ENCODE measurements around the gene PNKP. TPM values are rescaled to one million over a fixed set of nuclear protein-coding genes. Genes with fewer than 3 reads are reported as not detected.

PNKP gene
- 30.8 to 60.9 TPM (median 51.4 TPM) in 5 replicates for total RNA-seq (2022; extraction: Qiagen RNA extraction; ENCODE audit: low read depth)

GRCh38 chr19:49866933-49867782, at the start of gene PNKP:
TSS of gene PNKP (minus strand) at chr19:49867576. CDS start at chr19:49867204, 372 bp downstream.

DNA sequence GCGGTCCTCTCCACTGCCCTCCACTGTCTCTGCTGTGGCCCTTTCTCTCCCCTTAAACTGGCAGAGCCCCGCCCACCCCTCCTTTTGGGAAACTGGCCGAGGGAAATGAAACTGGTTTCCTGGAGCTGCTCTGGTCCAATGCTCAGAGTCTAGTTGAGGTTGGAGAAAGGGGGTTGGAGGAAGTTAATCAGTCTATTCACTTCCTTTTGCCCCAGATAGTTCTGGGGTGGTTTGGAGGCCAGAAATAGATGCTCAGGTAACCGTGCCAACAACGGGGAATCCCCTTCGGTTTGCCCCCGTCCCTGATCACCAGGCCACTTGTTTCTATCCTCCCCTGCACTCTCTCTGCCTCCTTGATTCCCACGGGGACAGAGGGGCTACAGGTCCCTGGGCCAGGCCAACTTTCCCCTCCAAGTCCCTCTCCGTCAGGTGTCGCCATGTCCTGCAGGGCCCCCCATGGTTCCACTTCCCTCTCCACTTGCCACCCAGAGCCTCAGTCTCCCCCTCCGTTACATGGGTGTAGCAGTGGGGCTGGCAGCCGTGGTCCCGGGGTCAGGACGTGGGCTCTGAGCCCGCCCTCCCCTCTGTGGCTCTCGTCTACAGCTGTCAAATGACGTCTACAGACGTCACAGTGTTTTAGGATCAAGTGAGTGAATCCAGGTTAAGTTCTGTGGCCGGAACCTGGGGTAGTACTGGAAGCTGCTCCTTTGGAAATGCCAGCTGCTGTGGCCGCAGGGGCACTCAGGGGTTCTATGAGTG, 29.7 kb upstream of the PNKP start, which contains the start of gene IL4I1:
Gene IL4I1, minus strand, starts transcription at position 25 of the 759 bp plus-strand sequence. CDS start 727 bp downstream, outside the sequence.

DNA sequence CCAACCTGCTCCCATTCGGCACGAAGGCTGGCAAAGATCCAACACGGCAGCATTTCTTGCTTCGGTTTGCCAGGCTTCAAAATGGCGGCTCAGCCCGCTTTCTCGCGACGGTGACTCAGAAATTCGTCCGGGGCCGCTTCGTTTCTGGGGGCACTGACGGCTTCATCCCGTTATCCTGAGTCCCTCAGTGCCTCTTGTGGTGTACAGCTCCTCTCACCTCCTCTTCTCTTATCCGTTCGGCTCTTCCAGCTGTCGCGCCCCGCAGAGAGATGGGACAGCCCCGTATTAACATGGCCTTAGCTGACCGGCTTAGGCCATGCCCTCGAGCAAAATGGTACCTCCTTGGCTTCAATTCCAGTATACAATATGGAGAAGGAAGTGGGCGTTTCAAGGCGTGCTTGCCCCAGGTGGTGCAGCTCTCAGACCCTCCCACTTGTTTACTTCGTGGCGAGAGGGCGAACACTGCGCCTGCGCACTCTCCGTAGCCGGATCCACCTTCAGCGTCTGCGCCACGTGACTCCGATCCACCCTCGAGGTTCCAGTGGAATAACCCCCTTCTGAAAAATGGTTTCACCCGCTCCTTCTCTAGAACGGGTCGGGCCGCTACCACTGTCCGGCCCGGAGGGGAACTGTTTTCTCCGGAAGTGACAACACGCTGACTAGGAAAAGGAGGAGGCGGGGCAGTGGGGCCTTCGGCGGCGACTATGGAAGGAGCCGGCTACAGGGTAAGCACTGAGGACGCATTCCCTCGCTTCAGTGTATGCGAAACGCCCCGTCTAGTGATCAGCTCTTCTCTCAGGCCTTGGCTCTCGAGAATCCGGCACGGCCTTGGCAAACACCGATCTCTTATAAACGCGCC, 9.9 kb upstream of the PNKP start, which contains the start of the genes AKT1S1 and TBC1D17:
Gene AKT1S1, minus strand, starts transcription at position 336 of the 859 bp plus-strand sequence. CDS start 4,060 bp downstream, outside the sequence.
Gene TBC1D17, plus strand, starts transcription at position 683 of the 859 bp plus-strand sequence. Its CDS starts 22 bp downstream, at position 705.

GRCh38 chr19:49850487-49851342, 16.7 kb downstream of the PNKP start, which contains the start of gene PTOV1:
TSS of gene PTOV1 (plus strand) at chr19:49851159.

DNA sequence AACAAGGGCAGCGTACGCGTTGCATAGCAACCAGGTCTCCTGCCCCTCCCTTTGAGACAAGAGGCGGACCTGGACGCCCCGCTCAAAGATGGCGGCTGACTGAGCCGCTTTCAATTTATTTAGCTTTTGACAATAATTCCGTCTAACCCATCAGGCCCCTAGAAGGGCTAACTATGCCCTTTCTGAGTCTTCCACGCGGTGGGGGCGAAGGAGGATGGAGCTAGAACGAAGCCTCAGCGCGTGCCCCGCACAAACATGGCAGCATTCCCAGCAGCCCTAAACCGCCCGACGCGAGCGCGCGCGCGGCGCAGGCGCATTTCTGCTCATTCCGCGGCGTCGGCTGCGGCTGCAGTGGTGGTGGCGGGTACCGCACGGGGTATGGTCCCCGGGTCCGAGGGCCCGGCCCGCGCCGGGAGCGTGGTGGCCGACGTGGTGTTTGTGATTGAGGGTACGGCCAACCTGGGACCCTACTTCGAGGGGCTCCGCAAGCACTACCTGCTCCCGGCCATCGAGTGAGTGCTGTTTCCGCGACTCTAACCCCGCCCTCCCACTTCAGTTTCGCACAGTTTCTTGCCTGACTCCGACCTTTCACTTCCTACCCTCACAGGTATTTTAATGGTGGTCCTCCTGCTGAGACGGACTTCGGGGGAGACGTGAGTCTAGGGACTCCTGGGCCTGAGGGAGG, 49.3 kb downstream of the PNKP start, which contains the start of gene MED25:
Gene MED25, plus strand, starts transcription at position 326 of the 685 bp plus-strand sequence. Its CDS starts 53 bp downstream, at position 379.

GRCh38 chr19:49812997-49813861, 54.1 kb downstream of the PNKP start, which contains the start of gene FUZ:
TSS of gene FUZ (minus strand) at chr19:49813292. CDS start at chr19:49813106, 186 bp downstream.

Other genes with a start within 250 kb of the PNKP start
- gene RRAS, start 227.4 kb downstream of the PNKP start, total RNA-seq (2022; extraction: Qiagen RNA extraction; ENCODE audit: low read depth): 70.1 to 151 TPM (median 135 TPM) in 5 replicates
- 32.3 to 79.6 TPM (median 75.1 TPM) in 5 replicates for gene SCAF1, start 225.4 kb downstream of the PNKP start, total RNA-seq (2022; extraction: Qiagen RNA extraction; ENCODE audit: low read depth)
- gene IRF3, start 201.7 kb downstream of the PNKP start, total RNA-seq (2022; extraction: Qiagen RNA extraction; ENCODE audit: low read depth): 69.2 to 108 TPM (median 102 TPM) in 5 replicates
- 49.1 to 71.5 TPM (median 65.4 TPM) in 5 replicates for gene BCL2L12, start 201.6 kb downstream of the PNKP start, total RNA-seq (2022; extraction: Qiagen RNA extraction; ENCODE audit: low read depth)
- 329 to 426 TPM (median 425 TPM) in 5 replicates for gene PRMT1, start 190.3 kb downstream of the PNKP start, total RNA-seq (2022; extraction: Qiagen RNA extraction; ENCODE audit: low read depth)
- 2.7 to 6.9 TPM (median 5.7 TPM) in 5 replicates for gene ADM5, start 178.0 kb downstream of the PNKP start, total RNA-seq (2022; extraction: Qiagen RNA extraction; ENCODE audit: low read depth)
- 11.4 to 14.4 TPM (median 13.4 TPM) in 5 replicates for gene CPT1C, start 176.5 kb downstream of the PNKP start, total RNA-seq (2022; extraction: Qiagen RNA extraction; ENCODE audit: low read depth)
- gene TSKS, start 104.3 kb downstream of the PNKP start, total RNA-seq (2022; extraction: Qiagen RNA extraction; ENCODE audit: low read depth): not detected in 5 replicates
- gene AP2A1, start 100.6 kb downstream of the PNKP start, total RNA-seq (2022; extraction: Qiagen RNA extraction; ENCODE audit: low read depth): 31.7 to 63.3 TPM (median 57.1 TPM) in 5 replicates
- gene FUZ, start 54.3 kb downstream of the PNKP start, total RNA-seq (2022; extraction: Qiagen RNA extraction; ENCODE audit: low read depth): 9.3 to 17.9 TPM (median 15.0 TPM) in 5 replicates
- 39.7 to 74.7 TPM (median 67.0 TPM) in 5 replicates for gene MED25, start 49.3 kb downstream of the PNKP start, total RNA-seq (2022; extraction: Qiagen RNA extraction; ENCODE audit: low read depth)
- 98.8 to 160 TPM (median 149 TPM) in 5 replicates for gene PTOV1, start 16.4 kb downstream of the PNKP start, total RNA-seq (2022; extraction: Qiagen RNA extraction; ENCODE audit: low read depth)
- gene AKT1S1, start 9.8 kb upstream of the PNKP start, total RNA-seq (2022; extraction: Qiagen RNA extraction; ENCODE audit: low read depth): 64.4 to 121 TPM (median 114 TPM) in 5 replicates
- 16.6 to 25.0 TPM (median 22.9 TPM) in 5 replicates for gene TBC1D17, start 10.1 kb upstream of the PNKP start, total RNA-seq (2022; extraction: Qiagen RNA extraction; ENCODE audit: low read depth)
- gene IL4I1, start 29.3 kb upstream of the PNKP start, total RNA-seq (2022; extraction: Qiagen RNA extraction; ENCODE audit: low read depth): 0.19 to 0.88 TPM (median 0.64 TPM) in 5 replicates
- 40.4 to 59.5 TPM (median 52.8 TPM) in 5 replicates for gene ATF5, start 61.6 kb upstream of the PNKP start, total RNA-seq (2022; extraction: Qiagen RNA extraction; ENCODE audit: low read depth)
- 60.3 to 101 TPM (median 94.7 TPM) in 5 replicates for gene NUP62, start 61.9 kb upstream of the PNKP start, total RNA-seq (2022; extraction: Qiagen RNA extraction; ENCODE audit: low read depth)
- 0.08 TPM in 1 of 5 replicates, not detected in the others for gene SIGLEC11, start 93.6 kb upstream of the PNKP start, total RNA-seq (2022; extraction: Qiagen RNA extraction; ENCODE audit: low read depth)
- 33.0 to 41.1 TPM (median 38.8 TPM) in 5 replicates for gene VRK3, start 157.8 kb upstream of the PNKP start, total RNA-seq (2022; extraction: Qiagen RNA extraction; ENCODE audit: low read depth)
- 7.7 to 12.9 TPM (median 10.6 TPM) in 5 replicates for gene ZNF473, start 158.4 kb upstream of the PNKP start, total RNA-seq (2022; extraction: Qiagen RNA extraction; ENCODE audit: low read depth)